DMS153 treated with DMSO at 0.1 percent for 48 hours (cell line): Measurements from ENCODE around the gene SV2A.

ENCODE experiments used
- DNase-seq: peaks from one replicate; lab custom pipeline; 2025; ENCODE audit not compliant: unreplicated experiment; lab: John Stamatoyannopoulos, UW

SV2A gene

DNA sequence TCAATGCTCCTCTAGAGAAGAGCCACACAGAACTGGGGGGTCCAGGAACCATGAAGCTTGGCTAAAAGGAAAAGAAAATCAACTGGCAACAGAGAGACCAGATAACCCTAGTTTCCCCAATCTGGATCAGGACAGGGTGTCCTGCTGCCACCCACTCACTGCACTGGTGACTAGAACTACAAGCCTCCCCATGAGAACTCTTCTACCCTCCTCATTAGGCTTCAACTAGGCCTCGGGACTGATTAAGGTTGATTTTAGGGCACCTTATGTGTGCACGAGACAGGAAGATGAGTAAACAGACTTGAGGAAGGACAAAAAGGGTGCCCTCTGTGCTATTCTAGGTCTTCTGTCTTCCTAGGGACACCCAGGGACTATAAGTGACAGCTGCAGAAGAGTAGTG lies 12.2 kb upstream of the SV2A start:
- no peak for DNase-seq

DNA sequence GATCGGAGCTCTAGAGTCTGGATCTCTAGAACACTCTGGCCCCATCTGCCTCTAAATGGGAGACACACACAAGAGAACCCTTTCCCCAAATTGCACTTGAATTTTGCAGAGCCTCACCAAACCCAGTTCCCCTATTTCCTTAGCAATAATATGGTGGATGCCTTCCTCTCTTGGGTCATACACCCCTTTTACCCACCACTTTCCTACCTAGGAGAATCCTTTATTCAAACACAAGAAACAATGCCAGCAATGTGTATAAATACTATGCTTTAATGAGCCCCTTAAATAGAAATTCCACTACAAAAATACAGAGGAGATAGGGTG lies 10.7 kb upstream of the SV2A start:
- DNase-seq = no peak

DNA sequence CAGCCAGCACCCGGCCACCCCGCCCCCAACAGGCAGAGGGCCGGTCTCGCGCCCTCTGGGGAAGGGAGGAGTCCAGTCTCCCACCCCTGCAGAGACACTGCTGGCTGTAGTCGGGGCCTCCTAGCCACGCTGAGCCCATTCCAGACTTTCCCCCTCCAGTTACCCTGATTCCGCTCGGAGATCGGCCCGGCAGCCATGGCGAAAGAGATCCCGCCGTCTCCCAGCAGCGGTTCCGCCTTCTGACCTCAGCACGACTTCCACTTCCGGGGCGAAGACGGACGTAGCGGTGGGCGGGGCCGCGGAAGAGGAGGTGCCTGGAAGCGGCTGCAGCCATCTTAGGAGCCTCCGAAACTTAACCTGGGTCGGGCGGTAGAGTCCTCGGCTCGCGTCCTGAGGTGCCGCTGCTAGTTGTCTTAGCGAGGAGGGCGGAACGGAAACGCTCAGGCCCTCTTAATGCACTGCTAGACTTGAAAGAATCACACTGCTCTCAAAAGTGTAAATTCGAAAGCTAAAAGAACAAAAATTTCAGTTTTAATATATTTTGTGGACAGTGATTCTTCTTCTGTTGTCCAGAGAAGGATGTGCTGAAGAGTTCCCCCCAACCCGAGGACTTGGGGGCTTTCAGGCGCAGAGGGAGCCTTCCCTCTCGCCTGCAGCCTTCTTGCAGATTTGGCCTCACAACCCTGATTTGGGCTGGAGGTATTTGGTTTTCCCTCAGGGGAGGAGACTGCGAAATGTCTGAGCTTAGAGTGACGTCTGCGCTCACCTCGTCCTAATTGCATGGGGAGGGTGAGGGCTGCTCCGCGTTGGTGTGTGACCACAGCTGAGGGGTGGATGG lies 10.1 kb upstream of the SV2A start, which contains the start of gene SF3B4:
Gene SF3B4, minus strand, starts transcription at position 241 of the 838 bp plus-strand sequence. Its CDS starts 44 bp downstream, at position 197.
- peak; percentile 98 for DNase-seq

- DNase-seq = no peak
Measured at GRCh38 chr1:149927056-149927562, 9.5 kb upstream of the SV2A start.

DNA sequence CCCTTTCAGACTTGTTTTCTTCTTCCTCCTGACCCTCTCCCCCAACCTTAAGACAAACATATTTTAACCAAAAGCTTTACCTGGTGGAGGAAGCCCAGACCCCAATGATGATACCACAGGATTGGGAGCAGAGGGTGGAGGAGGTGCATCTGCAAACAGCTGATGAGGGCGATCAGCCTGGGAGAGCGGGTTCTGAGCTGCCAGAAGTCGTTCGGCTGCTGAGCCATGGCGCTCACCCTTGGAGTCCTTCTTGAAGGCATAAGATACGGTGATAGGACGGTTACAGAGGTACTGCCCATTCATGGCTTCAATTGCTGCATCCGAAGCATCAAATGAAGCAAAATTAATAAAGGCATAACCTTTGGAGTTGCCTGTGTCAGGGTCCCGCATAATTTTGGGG lies 8.7 kb upstream of the SV2A start:
- no peak for DNase-seq

DNA sequence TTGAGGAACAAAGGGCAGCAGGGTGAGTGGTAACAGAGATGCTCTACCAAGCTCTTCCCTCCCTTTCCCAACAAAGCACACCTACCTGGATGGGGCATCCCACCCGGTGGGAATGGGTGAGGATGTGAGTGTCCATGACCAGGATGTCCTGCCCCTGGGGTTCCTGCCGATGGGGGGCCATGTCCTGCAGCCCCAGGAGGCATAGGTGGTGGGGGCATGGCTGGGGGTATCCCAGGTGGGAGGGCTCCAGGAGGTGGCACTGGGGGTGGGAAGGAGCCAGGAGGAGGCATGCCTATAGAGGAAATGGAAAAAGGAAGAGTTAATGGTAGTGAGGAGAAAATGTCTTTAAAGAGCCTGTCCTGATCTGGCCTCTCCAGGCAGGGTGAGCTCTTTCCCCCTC lies 8.1 kb upstream of the SV2A start:
- no peak for DNase-seq

DNA sequence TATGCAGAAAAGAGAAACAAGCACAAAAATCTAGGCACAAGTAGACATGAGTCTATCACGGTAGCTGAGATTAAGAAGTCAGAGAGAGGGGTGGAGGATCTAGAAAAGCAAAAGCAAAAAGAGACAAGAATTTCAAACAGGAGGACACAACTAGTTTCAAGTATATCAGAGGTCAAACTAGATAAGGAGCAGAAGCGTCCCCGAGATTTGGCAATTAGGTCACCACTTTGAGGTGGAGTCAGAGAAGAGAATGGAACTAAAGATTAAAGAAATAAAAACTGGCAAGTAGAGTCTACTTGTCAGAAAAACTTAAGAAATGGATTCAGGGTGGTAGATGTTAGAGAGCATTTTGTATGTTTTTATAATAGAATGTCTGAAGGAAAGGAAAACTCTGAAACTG lies 7.7 kb upstream of the SV2A start:
- no peak for DNase-seq

DNA sequence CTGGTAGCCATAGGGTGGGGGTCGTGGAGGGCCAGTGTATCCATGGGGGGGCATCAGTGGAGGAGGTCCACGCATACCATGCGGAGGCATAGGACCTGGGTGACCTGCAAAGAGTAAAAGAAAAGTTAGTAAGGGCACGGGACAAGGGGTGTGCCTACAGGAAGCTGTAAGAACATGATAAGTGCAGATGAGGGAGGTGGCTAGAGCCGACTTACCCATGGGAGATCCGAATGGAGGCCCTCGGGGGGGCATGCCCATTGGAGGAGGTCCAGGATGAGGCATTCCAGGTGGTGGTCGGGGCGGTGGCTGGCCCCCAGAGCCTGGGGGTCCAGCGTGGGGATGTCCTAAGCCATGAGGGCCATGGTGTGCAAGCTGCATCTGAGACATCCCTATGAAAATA lies 6.0 kb upstream of the SV2A start:
- no peak for DNase-seq

- DNase-seq = no peak
Measured at GRCh38 chr1:149916898-149917252, 769 bp downstream of the SV2A start.

DNA sequence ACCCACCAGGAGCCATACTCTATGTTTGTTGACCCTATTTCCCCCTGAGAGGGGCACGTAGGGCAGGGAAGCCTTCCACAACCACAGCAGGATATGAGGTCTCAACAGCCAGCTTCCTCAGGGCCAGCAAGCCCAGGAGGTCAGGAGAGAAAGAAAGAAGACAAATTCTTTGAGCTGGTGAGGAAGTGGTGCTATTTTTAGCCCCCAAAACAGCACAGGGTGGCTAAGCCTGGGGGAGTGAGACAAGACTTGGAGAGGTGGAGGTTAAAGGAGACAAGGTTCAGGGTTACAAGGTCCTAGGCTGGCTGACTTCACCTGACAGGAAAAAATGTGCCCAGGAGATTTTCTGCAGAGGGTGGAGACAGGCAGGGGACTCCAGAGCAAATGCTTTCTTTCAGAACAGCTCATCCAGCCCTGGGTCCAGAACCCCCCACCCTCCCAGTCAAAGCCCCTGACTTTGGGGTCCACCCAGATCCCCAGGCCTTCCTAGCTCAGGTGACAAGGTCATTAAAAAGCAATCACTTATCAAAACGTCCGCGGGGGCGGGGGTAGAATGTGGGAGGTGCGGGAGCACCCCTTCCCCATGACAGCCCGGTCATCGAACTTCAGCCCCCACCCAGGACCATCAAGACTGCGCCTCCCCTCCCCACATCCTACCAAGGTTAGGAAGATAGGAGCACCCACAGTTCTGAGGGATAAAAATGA lies 1.3 kb downstream of the SV2A start:
- no peak for DNase-seq

DNA sequence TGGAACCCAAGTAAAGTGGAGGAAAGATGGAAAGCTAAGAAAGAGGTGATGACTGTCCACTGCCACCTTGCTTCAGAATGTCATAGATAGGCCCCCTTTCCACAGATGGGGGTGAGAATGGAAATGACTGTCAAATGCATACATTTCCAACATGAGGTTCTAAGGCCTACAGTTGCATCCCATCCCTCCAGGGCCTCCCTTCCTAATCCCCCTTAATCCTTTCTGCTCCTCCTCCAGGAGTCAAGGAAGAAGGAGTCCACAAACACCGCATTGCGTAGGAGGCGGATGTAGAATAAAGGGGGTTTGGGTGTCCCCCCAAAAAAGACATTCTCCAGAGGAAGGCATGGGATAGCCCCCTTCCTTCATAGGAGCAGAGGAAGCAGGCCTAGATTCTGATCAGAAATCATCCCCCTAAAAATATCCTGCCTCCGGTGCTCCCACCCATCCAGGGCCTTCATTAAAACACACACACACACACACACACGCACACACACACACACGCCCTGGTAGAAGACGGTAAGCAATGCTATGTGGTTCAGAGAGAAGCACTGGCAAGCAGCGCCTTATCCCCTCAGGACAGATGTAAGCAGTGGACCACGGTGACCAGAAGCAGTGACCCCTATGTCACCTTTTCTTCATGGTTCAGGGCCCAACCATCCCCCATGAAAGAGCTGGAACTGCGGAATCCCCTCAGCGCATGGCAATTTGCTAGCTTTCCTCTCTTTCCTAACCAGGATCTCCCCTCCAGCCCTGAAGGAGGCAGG lies 2.0 kb downstream of the SV2A start:
- DNase-seq = no peak

- no peak for DNase-seq
Measured at GRCh38 chr1:149914545-149914944, 3.1 kb downstream of the SV2A start.

GRCh38 chr1:149906570-149907075 lies 11.0 kb downstream of the SV2A start:
- DNase-seq = no peak

GRCh38 chr1:149903836-149904491 lies 13.7 kb downstream of the SV2A start:
- DNase-seq = no peak

DNA sequence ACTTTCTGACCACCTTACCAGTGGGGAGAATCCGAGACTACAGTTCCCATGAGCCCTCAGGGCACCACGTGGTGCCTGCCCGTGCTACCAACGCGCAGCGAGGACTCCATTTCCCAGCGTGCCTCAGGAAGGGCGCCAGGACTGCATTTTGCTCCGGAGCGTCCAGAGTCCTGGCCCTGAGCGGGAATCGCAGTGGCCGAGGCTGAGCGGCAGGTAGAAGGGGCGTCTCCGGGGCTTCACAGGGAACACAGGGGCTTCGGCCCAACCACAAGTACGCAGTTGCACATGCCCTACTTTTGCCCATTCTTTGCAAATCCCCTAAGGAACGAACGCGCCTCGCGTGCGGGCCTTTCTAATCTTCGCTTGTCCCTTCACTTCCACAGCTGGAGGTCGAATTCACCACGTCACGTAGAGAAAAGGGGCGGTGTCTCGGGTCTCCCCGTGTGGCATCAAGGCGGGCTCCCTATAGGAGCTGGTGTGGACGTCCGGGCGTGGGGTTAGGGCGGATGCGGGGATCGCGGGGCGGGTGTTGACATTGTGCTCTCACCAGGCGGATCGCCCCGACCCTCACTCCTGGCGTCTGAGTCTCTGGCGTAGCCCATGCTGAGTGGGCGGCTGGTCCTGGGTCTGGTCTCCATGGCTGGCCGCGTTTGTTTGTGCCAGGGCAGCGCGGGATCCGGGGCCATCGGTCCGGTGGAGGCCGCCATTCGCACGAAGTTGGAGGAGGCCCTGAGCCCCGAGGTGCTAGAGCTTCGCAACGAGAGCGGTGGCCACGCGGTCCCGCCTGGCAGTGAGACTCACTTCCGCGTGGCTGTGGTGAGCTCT lies 18.0 kb downstream of the SV2A start, which contains the start of gene BOLA1:
Gene BOLA1, plus strand, starts transcription at position 109 of the 825 bp plus-strand sequence. Its CDS starts 492 bp downstream, at position 601.
- peak; percentile 96 for DNase-seq

- no peak for DNase-seq
Measured at GRCh38 chr1:149896575-149896974, 21.1 kb downstream of the SV2A start.

GRCh38 chr1:149888999-149889289 lies 28.7 kb downstream of the SV2A start:
- no peak for DNase-seq

- DNase-seq = peak; percentile 92
Measured at GRCh38 chr1:149888247-149888998, 29.2 kb downstream of the SV2A start.

DNA sequence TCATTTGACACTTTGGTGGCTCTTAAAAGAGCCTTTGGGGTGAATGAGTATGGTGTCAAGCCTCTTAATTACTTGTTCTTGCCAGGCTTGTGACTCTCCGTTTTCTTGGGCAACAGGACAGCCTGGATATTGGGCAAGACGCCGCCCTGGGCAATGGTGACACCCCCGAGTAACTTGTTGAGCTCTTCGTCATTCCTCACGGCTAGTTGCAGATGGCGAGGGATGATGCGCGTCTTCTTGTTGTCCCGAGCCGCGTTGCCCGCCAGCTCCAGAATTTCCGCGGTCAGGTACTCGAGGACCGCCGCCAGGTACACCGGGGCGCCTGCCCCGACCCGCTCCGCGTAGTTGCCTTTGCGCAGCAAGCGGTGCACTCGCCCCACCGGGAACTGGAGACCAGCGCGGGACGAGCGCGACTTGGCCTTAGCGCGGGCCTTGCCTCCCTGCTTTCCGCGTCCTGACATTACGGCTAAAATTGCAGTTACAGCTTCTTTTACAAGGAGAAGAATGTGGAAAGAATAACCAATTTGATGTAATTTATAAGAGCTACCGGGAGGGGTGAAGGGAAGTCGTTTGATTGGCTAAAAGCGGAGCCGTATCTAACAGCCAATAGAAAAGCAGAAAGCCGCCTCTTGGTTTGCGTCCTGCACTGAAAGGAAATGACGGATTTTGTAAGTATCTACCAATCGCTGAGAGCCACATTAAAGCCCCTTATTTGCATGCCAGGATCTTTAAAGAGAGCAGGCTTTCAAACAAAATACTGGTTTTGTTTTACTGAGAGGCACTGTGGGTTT lies 30.0 kb downstream of the SV2A start:
- peak; percentile 99 for DNase-seq
